Right renal pelvis (tissue), 4 donors: Measurements from ENCODE around the gene USH2A. TPM values are rescaled to one million over a fixed set of nuclear protein-coding genes. Genes with fewer than 3 reads are reported as not detected.

ENCODE experiments used
- DNase-seq, 4 donors: peaks; one replicate each; pipeline ENCODE4 v3.0.0-alpha.2; 2013; ENCODE audit warnings: low read depth in 4 of 4, low spot score in 3 of 4, missing footprints in 1 of 4
- polyA plus RNA-seq, 4 donors: library from polyadenylated mRNA; unstranded; fragments of 120-200 nt; gene quantifications; one replicate each; pipeline ENCODE4 v1.2.1, GENCODE V29; 2013; ENCODE audit not compliant: insufficient read length in 4 of 4

USH2A gene
- polyA plus RNA-seq, 4 donors = 0.21 to 0.52 (median 0.27) TPM

GRCh38 chr1:215987092-215987875 is 436.0 kb downstream of the USH2A start:
- DNase-seq = no peak

GRCh38 chr1:215986401-215986800 is 436.8 kb downstream of the USH2A start:
- DNase-seq = no peak

GRCh38 chr1:215983680-215984079 is 439.6 kb downstream of the USH2A start:
- DNase-seq = no peak

GRCh38 chr1:215971793-215972441 is 451.3 kb downstream of the USH2A start:
- no peak for DNase-seq

GRCh38 chr1:215970406-215970805 is 452.8 kb downstream of the USH2A start:
- no peak for DNase-seq

- DNase-seq = no peak
Observed at GRCh38 chr1:215963621-215964020, 459.6 kb downstream of the USH2A start.

GRCh38 chr1:215963040-215963439 is 460.2 kb downstream of the USH2A start:
- no peak for DNase-seq

GRCh38 chr1:215958841-215959240 is 464.4 kb downstream of the USH2A start:
- no peak for DNase-seq

- DNase-seq = peak in 1 of 4 donors; percentile 10
Observed at GRCh38 chr1:215957663-215958062, 465.6 kb downstream of the USH2A start.

- no peak for DNase-seq
Observed at GRCh38 chr1:215932558-215932957, 490.7 kb downstream of the USH2A start.

GRCh38 chr1:215926670-215927069 is 496.6 kb downstream of the USH2A start:
- DNase-seq = no peak

GRCh38 chr1:215923129-215923824 is 500.0 kb downstream of the USH2A start:
- no peak for DNase-seq

- DNase-seq = no peak
Observed at GRCh38 chr1:215911406-215911968, 511.8 kb downstream of the USH2A start.

GRCh38 chr1:215905493-215906115 is 517.6 kb downstream of the USH2A start:
- DNase-seq = no peak

- no peak for DNase-seq
Observed at GRCh38 chr1:215900684-215901083, 522.6 kb downstream of the USH2A start.

GRCh38 chr1:215899901-215900300 is 523.3 kb downstream of the USH2A start:
- DNase-seq = no peak

- DNase-seq = no peak
Observed at GRCh38 chr1:215895893-215896292, 527.4 kb downstream of the USH2A start.

- DNase-seq = no peak
Observed at GRCh38 chr1:215895276-215895675, 528.0 kb downstream of the USH2A start.

- DNase-seq = no peak
Observed at GRCh38 chr1:215894617-215895016, 528.6 kb downstream of the USH2A start.

GRCh38 chr1:215891266-215892057 is 531.8 kb downstream of the USH2A start:
- no peak for DNase-seq
